Activated effector memory CD4-positive, alpha-beta T cell treated with Interleukin-2 at 50 U/mL for 16 hours (primary cell): Measurements from ENCODE around the gene TXNDC15.
"Not testable (repeated sequence)": the region's sequence is repeated elsewhere in the genome, so short reads cannot be mapped to it uniquely, and the experiment has no call there.

ENCODE experiments used
- DNase-seq: peaks from one replicate; pipeline ENCODE4 v3.0.0-alpha.2; 2020

TXNDC15 gene

DNA sequence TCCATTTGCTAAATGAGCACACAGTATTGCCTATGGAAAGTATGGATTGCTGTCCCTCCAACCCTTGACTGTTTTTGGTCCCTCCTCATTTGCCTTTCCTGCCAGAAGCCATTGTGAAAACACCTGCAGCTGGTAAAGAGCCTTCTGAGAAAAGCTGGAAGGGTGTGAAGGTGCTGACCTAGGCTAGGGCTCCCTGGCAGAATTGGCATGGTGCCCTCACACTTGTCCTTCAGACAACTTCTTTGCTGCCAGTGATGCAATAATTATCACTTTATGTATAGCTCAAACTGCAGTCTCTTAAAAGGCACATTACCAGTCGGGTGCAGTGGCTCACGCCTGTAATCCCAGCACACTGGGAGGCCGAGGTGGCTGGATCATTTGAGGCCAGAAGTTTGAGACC, 4.2 kb downstream of the TXNDC15 start:
- DNase-seq: no peak

DNA sequence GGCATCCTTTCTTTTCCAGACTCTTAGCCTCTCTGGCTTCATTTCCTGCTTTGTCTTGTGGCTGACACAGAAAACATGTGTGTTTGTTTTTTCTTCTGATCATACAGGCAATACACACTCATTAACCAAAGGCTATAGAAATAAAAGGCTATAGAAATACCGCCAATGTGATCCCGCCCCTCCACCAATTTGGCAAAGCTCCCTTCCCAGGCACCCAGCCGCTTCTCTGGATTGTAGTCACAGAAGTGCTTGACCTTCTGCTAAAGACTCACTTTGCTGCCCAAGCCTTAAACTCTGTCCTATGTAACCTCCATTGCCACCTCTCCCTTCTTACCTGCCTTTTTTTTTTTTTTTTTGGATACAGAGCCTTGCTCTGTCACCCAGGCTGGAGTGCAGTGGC, 5.3 kb downstream of the TXNDC15 start:
- no peak for DNase-seq

DNA sequence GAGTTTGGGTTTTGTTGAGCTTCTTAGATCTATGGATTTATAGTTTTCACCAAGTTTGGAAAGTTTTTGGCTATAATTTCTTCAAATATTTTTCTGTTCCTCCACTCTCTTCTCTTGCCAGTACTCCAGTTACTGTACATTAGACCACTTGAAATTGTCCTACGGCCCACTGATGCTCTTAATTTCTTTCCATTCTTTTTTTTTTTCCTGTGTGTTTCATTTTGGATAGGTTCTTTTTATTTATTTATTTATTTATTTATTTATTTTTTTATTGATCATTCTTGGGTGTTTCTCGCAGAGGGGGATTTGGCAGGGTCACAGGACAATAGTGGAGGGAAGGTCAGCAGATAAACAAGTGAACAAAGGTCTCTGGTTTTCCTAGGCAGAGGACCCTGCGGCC, 6.8 kb downstream of the TXNDC15 start:
- DNase-seq: not testable (repeated sequence)

DNA sequence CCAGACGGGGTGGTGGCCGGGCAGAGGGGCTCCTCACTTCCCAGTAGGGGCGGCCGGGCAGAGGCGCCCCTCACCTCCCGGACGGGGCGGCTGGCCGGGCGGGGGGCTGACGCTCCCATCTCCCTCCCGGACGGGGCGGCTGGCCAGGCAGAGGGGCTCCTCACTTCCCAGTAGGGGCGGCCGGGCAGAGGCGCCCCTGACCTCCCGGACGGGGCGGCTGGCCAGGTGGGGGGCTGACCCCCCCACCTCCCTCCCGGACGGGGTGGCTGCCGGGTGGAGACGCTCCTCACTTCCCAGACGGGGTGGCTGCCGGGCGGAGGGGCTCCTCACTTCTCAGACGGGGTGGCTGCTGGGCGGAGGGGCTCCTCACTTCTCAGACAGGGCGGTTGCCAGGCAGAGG, 7.5 kb downstream of the TXNDC15 start:
- DNase-seq: not testable (repeated sequence)

DNA sequence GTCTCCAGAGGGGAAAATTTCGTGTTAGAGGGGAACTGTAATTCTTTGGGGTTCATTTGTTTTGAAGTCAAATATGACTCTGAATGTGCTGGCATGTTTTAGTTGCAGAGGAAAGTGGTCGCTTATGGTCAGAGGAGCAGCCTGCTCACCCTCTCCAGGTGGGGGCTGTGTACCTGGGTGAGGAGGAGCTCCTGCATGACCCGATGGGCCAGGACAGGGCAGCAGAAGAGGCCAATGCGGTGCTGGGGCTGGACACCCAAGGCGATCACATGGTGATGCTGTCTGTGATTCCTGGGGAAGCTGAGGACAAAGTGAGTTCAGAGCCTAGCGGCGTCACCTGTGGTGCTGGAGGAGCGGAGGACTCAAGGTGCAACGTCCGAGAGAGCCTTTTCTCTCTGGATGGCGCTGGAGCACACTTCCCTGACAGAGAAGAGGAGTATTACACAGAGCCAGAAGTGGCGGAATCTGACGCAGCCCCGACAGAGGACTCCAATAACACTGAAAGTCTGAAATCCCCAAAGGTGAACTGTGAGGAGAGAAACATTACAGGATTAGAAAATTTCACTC, 13.5 kb downstream of the TXNDC15 start:
- no peak for DNase-seq

DNA sequence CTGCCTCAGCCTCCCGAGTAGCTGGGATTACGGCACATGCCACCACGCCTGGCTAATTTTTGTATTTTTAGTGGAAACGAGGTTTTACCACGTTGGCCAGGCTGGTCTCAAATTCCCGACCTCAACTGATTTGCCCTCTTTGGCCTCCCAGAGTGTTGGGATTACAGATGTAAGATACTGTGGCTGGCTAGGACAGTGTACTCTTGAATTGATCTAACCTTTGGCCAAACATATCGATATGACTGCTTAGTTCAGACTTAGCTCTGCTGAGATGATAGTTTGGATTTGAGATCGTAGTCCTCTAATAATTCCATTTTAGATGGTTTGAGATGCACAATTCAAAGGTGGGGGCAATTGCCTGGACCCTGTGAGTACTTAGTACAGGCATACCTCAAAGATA, 15.2 kb downstream of the TXNDC15 start:
- no peak for DNase-seq

DNA sequence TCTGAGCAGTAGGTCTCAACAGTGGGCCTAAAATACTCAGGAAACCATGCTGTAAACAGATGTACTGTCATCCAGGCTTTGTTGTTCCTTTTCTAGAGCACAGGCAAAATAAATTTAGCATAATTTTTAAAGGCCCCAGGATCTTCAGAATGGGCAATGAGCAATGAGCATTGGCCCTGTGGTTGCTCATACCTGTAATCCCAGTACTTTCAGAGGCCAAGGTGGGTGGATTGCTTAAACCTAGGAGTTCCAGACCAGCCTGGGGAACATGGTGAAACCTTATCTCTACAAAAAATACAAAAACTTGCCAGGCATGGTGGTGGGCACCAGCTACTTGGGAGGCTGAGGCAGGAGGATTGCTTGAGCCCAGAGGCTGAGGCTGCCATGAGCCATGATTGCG, 17.3 kb downstream of the TXNDC15 start:
- DNase-seq: no peak

DNA sequence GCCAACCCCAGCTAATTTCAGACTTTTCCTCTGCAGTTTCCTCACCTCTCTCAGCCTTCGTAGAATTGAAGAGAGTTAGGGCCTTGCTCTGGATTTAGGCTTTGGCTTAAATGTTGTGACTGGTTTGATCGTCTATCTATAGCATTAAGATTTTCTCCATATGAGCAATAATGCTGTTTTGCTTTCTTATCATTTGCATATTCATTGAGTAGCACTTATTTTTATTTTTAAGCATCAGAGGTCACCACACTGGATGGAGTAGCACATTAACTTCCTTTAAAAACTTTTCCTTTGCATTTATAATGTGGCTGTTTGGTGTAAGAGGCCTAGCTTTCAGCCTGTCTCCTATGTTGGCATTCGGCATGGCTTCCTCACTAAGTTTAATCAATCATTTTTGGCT, 18.1 kb downstream of the TXNDC15 start:
- no peak for DNase-seq

DNA sequence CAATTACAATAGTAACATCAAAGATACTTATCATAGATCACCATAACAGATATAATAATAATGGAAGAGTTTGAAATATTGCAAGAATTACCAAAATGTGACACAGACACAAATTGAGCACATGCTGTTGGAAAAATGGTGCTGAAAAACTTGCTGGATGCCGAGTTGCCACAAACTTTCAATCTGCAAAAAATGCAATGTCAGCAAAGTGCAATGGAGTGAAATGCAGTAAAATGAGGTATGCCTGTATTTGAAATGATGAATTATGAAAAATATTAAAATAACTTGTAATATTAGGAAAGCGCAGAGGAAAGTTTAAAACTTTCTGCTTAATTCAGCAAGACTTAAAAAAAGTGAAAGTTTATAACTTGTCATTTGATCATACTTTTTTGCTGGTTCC, 18.8 kb downstream of the TXNDC15 start:
- DNase-seq: no peak

DNA sequence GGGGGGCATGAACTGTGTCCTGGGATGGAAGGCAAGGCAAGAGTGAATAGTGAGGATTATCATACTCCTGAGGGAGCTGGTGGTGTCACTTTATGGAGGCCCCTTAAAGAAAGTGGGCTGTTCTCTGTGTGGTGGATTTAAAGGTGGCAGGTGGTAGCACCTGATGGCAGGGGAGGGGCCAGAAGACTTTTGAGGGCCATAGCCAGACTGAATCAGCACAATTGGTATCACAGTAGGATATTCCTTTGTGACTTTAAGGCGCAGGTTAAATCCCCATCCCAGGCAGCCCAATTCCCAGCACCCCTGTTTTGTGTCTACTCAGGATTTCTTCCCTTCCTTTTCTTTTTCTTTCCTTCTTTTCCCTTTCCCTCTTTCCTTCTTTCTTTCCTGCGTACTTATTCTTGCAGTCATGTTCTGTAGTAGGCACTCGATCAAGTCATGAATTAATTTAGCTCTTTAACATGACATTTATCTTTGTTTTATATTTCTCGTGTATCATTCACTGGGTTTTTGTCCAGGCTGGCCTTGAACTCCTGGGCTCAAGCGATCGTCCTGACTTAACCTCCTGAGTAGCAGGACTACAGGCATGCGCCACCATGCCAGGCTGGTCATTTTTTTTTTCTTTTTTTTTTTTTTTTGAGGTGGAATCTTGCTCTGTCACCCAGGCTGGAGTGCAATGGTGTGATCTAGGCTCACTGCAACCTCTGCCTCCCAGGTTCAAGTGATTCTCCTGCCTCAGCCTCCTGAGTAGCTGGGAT, 19.8 kb downstream of the TXNDC15 start:
- DNase-seq: no peak

DNA sequence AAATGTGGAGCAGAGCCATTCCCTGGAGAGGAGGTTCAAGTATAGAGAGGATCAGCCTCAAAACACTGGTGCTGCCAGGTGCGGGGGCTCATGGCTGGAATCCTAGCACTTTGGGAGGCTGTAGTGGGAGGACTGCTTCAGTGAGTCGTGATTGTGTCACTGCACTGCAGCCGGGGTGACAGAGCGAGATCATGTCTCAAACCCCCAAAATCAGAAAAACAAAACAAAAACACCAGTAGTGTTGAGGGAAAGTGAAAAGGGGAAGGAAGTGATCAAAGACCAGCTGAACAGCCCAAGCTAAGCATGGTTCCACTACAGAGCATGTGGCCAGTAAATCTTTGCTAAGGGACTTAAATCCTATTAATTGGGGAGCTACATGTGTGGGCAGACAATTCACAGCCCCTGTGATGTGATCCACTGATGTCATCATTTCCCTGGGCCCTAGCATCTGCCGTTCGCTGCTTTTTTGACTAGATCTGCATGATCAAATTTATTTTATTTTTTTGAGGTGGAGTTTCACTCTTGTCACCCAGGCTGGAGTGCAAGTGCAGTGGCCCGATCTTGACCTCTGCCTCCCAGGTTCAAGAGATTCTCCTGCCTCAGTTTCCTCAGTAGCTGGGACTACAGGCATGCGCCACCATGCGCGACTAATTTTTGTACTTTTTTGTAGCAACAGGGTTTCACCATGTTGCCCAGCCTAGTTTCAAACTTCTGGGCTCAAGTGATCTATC, 28.1 kb downstream of the TXNDC15 start:
- DNase-seq: no peak

DNA sequence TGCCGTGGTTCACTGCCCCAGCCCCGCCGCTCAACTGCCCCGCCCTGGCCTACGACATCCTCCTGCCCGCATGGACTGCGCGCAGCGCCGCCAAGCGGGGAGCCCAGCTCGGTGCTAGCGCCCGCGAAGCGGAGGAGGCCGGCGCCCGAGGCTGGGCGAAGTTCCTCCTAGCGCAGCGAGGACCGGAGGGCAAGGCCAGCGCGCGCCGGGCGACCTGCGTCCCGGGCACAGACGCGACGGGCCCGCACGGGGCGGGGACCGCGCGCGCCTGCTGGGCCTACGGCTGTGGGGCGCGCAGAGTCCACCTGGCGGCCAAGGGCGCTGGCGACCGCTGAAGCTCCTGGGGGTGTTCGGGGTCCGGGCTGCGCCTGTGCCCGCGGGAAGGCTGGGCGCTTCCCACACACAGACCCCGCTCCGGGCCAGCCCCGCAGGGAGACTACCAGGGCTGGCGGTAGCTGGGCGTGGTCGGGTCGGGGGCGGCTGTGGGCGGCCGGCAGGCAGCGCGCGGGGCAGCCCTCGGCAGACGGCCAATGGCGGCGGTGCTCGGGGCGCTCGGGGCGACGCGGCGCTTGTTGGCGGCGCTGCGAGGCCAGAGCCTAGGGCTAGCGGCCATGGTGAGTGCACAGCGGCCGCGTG, 30.6 kb downstream of the TXNDC15 start, which contains the start of gene PCBD2:
TSS of gene PCBD2 (plus strand) at position 522 of the 636 bp plus-strand sequence. CDS start at position 531, 9 bp downstream.
- peak; percentile 91 for DNase-seq

DNA sequence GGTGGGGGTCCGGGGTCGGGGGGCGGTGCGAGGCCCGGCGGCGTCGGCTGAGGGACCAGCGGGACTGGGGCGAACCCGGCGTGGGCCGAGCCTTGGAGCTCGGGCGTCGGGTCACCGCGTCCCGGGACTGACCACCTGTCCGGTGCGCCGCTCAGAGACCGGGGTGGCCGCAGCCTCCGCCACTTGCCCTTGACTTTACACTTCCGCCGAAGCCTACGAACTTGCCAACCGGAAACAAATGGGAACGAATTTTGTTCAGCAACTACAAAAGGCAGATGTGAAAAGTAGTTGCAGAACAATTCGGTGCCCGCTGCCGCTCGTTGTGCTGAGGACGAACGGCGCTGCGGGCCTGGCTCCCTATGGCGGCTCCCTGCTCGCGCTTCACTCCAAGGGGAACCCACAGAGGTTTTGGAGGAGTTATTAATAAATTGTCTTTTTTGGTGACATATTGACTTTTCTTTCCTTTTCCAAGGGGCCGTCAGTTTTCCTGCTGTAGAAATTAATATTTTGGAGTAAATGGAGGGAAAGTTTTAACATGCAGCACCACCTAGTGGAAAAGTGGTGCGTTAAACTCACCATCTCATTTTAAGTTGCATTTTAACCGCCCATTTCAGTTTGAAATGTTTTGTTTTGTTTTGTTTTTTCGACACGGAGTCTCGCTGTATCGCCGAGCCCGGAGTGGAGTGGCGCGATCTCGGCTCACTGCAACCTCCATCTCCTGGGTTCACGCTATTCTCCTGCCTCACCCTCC, 31.2 kb downstream of the TXNDC15 start:
- DNase-seq: peak; percentile 57

DNA sequence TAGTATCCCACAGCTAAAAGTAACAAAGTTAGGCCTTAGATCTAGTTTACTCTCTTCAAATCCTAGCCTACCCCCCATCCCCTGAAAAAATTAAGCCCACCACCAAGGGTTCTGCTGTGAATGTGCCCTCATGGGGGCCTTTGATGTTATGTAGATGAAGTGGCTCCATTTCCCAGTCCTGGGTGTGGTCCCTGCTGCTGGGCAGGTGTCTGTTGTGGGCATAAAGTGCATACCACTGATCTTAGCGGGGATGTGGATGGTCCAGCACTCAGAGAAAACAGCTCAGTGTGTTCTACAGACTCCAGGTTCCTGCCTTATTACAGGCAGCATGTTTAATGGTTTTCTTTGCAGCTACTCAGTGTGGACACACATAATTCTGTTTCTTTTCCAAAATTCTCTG, 32.6 kb downstream of the TXNDC15 start:
- no peak for DNase-seq

DNA sequence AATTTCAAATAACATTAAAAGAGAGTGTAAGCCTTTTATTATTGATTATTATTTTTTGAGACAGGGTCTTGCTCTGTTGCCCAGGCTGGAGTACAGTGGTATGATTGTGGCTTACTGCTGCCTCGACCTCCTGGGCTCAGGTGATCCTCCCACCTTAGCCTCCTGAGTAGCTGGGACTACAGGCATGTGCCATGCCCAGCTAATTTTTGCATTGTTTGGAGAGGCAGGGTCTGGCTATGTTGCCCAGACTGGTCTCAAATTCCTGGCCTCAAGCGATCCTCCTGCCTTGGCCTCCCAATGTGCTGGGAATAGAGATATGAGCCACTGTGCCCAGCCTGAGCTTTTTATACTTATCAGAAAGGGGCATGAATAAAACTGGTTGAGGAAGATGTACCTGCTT, 36.6 kb downstream of the TXNDC15 start:
- DNase-seq: not testable (repeated sequence)

DNA sequence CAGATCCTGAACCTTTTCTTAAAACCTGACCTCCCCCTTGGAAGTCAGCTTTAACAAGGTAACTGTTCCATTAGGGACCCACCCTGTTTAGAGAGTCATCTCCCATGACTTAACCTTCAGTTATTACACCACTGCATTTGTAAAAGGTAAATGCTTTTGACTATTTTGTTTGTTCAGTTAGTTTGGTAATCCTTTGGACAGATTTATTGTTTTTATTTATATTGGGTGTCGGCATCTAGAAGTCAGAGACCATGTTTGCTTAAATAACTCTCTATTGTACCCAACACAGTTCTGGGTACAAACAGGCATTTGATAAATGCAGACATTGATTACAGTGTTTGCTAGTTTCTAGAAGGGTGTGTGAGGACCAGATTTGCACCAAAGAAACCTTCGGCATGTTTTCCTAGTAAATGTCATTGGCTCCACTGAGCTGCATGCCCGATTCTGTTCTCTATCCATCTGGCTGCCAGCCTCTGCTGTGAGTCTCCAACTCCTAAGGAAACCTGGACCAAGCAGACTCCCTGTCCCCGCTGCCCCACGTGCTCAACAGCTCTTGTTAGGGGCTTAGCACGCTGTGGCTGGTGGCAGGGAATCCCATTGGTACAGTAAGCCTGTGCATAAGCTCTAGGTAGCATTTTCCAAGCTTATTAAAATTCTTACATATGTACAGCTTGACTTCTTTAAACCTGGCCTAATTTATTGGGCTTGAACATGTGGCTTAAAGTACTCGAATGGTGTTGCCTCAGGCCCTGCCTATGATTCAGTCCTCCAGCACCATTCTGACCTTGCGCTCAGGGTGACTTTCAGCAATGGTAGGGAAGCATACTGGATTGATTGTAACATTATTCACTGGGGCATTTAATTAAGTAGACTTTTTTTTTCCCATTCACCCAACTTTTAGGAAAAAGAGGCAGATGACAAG, 37.4 kb downstream of the TXNDC15 start:
- no peak for DNase-seq

DNA sequence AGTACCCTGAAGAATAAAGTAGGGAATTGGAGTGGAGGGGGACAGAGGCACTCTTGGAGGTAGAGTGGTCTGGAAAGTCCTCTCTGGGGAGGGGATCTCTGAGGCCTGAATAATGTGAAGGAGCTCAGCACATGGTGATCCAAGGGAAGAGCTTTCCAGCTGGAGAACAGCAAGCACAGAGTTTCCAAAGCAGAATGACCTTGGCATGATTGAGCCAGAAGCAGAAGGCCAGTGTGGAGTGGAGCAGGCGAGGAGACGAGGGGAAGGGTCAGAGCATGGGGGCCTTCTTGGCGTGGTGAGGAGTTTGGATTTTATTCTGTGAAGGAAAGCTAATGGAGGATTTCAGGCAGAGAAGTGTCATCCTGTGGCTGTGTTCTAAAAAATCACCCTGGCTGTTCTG, 39.1 kb downstream of the TXNDC15 start:
- DNase-seq: no peak

DNA sequence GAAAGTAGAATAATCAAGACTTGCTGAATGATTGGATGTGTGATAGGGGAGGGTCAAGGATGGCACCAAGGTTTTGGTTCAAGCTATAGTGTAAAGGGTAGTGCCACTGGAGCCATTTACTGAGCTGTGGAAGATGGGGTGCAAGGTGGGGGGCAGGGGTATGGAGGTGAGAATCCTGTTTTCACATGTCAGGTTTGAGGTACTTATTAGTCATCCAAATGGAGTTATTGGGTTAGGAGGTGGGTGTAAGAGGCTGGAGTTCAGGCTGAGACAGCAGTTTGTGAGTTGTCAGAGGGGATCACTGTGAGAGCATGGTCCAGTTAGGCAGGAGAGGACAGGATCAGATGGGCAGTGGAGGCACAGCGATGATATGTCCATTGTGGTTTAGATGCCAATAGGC, 39.6 kb downstream of the TXNDC15 start:
- DNase-seq: no peak

DNA sequence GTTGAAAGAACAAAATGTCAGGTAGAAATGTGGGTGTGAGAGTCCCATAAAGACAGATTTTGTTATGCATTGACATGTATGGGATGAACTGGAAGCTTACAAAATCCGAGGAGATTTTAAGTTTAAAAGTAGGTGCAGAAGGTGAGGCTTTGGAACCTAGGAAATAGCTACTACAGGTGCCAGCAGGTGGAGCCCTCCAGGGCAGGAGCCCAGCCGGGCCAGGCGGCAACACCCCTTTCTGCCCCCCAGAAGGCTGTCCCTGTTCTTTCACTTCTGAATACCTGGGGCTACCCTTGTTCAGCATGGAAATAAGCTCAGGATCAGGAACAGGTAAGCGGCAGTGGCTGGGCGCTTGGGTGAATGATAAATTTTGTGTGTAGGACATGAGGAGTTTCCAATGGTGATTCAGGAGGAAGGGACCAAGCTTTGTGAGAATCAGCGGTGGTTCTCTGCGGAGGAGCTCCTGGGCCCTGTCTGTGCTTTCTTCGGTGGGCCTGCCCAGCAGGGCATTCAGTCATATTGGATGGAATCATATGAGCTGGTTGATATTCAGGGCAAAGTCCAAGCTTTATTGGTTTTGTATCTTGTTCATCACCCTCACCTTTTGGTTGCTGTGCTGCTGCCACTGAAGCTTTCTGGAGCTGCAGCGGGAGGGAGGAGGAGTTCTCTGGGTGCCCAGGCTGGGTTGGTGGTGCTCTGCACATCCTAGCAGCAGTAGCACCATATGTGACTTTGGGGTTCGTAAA, 43.1 kb downstream of the TXNDC15 start:
- no peak for DNase-seq

DNA sequence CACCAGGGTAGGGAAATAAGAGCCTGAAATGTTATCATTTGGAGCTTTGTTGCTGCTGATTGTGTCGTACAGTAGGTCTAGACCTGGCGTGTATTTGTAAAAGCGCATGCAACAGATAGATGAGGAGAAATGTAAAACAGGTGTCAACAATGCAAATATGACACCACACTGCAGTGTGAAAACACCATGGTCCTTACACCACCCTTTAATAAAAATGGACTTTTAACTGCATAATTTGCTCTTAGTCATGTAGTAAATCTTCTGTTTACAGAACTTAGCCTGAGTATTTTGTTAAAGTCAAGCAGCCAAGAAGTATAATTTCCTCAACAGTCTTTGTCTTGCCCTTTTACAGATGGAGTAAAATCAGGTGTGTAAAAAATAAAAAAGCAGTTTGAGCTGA, 44.7 kb downstream of the TXNDC15 start:
- DNase-seq: no peak
